IPS-18a (cell line): ENCODE data around the gene ZNF329.

ENCODE experiments used
- H3K27ac ChIP-seq: one replicate; pipeline ENCODE4 v1.5.1; 2013; ENCODE audit warnings: low read length
- H3K27me3 ChIP-seq: one replicate; pipeline ENCODE4 v1.6.1; 2013; ENCODE audit warnings: mild to moderate bottlenecking, low read length; ENCODE audit not compliant: control insufficient read depth, insufficient read depth
- H3K36me3 ChIP-seq: one replicate; pipeline ENCODE4 v1.6.1; 2013; ENCODE audit warnings: low read depth, low read length; ENCODE audit not compliant: control insufficient read depth
- H3K4me1 ChIP-seq: one replicate; pipeline ENCODE4 v1.6.1; 2013; ENCODE audit warnings: low read depth, low read length; ENCODE audit not compliant: control insufficient read depth
- H3K4me3 ChIP-seq: one replicate; pipeline ENCODE4 v1.5.1; 2013; ENCODE audit warnings: low read length
- H3K9ac ChIP-seq: one replicate; pipeline ENCODE4 v1.6.1; 2013; ENCODE audit warnings: mild to moderate bottlenecking, low read length, moderate library complexity
- H3K9me3 ChIP-seq: one replicate; pipeline ENCODE4 v1.6.1; 2013; ENCODE audit warnings: low read depth, low read length; ENCODE audit not compliant: control insufficient read depth

Gene ZNF329

GRCh38 chr19:58108546-58108817, 42.1 kb downstream of the ZNF329 start:
- no peaks in the 10 kb centered on the region for H3K27me3 ChIP-seq
- no peak overlapping the region for H3K9ac ChIP-seq
- peaks cover 37% of the 10 kb centered on the region for H3K9me3 ChIP-seq
- no peaks in the 10 kb centered on the region for H3K36me3 ChIP-seq
- H3K4me1 ChIP-seq = no peaks in the 10 kb centered on the region
- H3K27ac ChIP-seq = no peak overlapping the region
- no peak overlapping the region for H3K4me3 ChIP-seq

GRCh38 chr19:58107778-58108545, 42.6 kb downstream of the ZNF329 start:
- Histone ChIP-seq H3K9ac (no peak overlapping the region), H3K27me3 (no peaks in the 10 kb centered on the region), H3K9me3 (peaks cover 37% of the 10 kb centered on the region), H3K4me3 (no peak overlapping the region), H3K27ac (no peak overlapping the region), H3K36me3 (no peaks in the 10 kb centered on the region), H3K4me1 (no peaks in the 10 kb centered on the region)

- peaks cover 11% of the 10 kb centered on the region for H3K4me1 ChIP-seq
- H3K9me3 ChIP-seq = peaks cover 5% of the 10 kb centered on the region
- peak overlapping the region; percentile 100 for H3K27ac ChIP-seq
- peak overlapping the region; percentile 99 for H3K9ac ChIP-seq
- no peaks in the 10 kb centered on the region for H3K27me3 ChIP-seq
- H3K36me3 ChIP-seq = no peaks in the 10 kb centered on the region
- H3K4me3 ChIP-seq = peak overlapping the region; percentile 90
Observed at GRCh38 chr19:58098682-58098998, 51.9 kb downstream of the ZNF329 start.

GRCh38 chr19:58097781-58098681, 52.6 kb downstream of the ZNF329 start, which contains the start of gene ZSCAN18:
TSS of gene ZSCAN18 (minus strand) at chr19:58098231. CDS start at chr19:58090267, 7,964 bp downstream.
- Histone ChIP-seq H3K27ac (peak within 1 kb of the TSS; percentile 100), H3K4me1 (peaks cover 11% of the 10 kb centered on the region), H3K9ac (peak within 1 kb of the TSS; percentile 99), H3K27me3 (no peaks in the 10 kb centered on the region), H3K36me3 (no peaks in the 10 kb centered on the region), H3K9me3 (peaks cover 5% of the 10 kb centered on the region), H3K4me3 (peak within 1 kb of the TSS; percentile 90)

- Histone ChIP-seq H3K4me1 (peaks cover 11% of the 10 kb centered on the region), H3K9ac (peak overlapping the region; percentile 99), H3K36me3 (no peaks in the 10 kb centered on the region), H3K4me3 (peak overlapping the region; percentile 90), H3K27me3 (no peaks in the 10 kb centered on the region), H3K27ac (no peak overlapping the region), H3K9me3 (peaks cover 5% of the 10 kb centered on the region)
Observed at GRCh38 chr19:58097349-58097748, 53.2 kb downstream of the ZNF329 start.

- H3K4me1 ChIP-seq = peaks cover 11% of the 10 kb centered on the region
- H3K4me3 ChIP-seq = peak overlapping the region; percentile 90
- no peaks in the 10 kb centered on the region for H3K27me3 ChIP-seq
- peak overlapping the region; percentile 99 for H3K9ac ChIP-seq
- no peaks in the 10 kb centered on the region for H3K36me3 ChIP-seq
- H3K9me3 ChIP-seq = peaks cover 5% of the 10 kb centered on the region
- no peak overlapping the region for H3K27ac ChIP-seq
Observed at GRCh38 chr19:58096884-58097283, 53.7 kb downstream of the ZNF329 start.

GRCh38 chr19:58095328-58095727, 55.3 kb downstream of the ZNF329 start:
- peaks cover 5% of the 10 kb centered on the region for H3K9me3 ChIP-seq
- H3K27me3 ChIP-seq = no peaks in the 10 kb centered on the region
- H3K36me3 ChIP-seq = no peaks in the 10 kb centered on the region
- no peak overlapping the region for H3K27ac ChIP-seq
- H3K4me3 ChIP-seq = no peak overlapping the region
- peaks cover 14% of the 10 kb centered on the region for H3K4me1 ChIP-seq
- no peak overlapping the region for H3K9ac ChIP-seq

- no peak overlapping the region for H3K27ac ChIP-seq
- H3K4me1 ChIP-seq = peaks cover 9% of the 10 kb centered on the region
- H3K9me3 ChIP-seq = no peaks in the 10 kb centered on the region
- no peak overlapping the region for H3K4me3 ChIP-seq
- peaks cover 3% of the 10 kb centered on the region for H3K36me3 ChIP-seq
- H3K27me3 ChIP-seq = no peaks in the 10 kb centered on the region
- H3K9ac ChIP-seq = no peak overlapping the region
Observed at GRCh38 chr19:58093071-58093470, 57.5 kb downstream of the ZNF329 start.

- H3K27ac ChIP-seq = no peak overlapping the region
- H3K4me3 ChIP-seq = no peak overlapping the region
- H3K9me3 ChIP-seq = no peaks in the 10 kb centered on the region
- H3K36me3 ChIP-seq = peaks cover 11% of the 10 kb centered on the region
- no peak overlapping the region for H3K9ac ChIP-seq
- H3K4me1 ChIP-seq = peaks cover 4% of the 10 kb centered on the region
- no peaks in the 10 kb centered on the region for H3K27me3 ChIP-seq
Observed at GRCh38 chr19:58091251-58091995, 59.2 kb downstream of the ZNF329 start.

GRCh38 chr19:58089846-58090245, 60.7 kb downstream of the ZNF329 start:
- H3K27ac ChIP-seq = no peak overlapping the region
- no peak overlapping the region for H3K4me3 ChIP-seq
- peaks cover 4% of the 10 kb centered on the region for H3K4me1 ChIP-seq
- no peaks in the 10 kb centered on the region for H3K27me3 ChIP-seq
- H3K9me3 ChIP-seq = no peaks in the 10 kb centered on the region
- H3K36me3 ChIP-seq = peaks cover 19% of the 10 kb centered on the region
- H3K9ac ChIP-seq = no peak overlapping the region

GRCh38 chr19:58088521-58089052, 62.0 kb downstream of the ZNF329 start:
- peaks cover 19% of the 10 kb centered on the region for H3K36me3 ChIP-seq
- no peaks in the 10 kb centered on the region for H3K27me3 ChIP-seq
- no peaks in the 10 kb centered on the region for H3K9me3 ChIP-seq
- no peak overlapping the region for H3K27ac ChIP-seq
- peaks cover 4% of the 10 kb centered on the region for H3K4me1 ChIP-seq
- H3K4me3 ChIP-seq = no peak overlapping the region
- H3K9ac ChIP-seq = no peak overlapping the region
